ENCODE data around the gene FGF9.

DNA sequence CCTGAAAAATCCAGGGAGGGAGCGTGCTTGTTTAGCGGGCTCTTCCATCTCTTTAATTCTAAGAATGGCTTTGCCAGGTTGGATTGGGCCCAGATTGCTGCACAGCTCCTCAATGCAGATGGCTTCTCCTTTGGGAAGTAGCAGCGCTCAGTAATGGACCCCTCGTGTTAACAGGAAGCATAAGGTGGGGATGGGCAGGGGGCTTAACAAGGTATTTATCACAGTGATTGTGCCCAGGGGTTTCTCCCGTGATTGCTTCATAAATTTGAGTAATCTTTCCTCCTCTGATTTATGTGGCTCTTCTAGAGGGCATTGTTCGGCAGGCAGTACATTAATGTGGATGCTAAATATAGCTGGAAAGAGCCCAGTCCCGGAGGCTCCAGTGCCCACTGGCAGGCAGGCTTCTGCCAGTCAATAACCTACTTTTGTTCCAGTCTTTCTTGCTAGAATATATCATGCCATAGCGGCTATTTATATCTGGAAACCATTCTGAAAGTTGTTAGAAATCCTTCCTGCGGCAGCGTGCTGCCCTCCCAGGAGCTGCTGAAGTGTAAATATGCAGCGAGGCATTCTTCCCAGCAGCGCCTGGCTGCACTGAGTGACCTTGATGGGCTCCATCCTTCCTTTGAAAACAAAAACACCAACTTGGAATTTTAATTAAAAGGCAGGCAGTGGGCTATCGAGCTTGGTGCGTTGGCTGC lies 65.0 kb downstream of the FGF9 start:
- TF ChIP-seq, protein P1, sequence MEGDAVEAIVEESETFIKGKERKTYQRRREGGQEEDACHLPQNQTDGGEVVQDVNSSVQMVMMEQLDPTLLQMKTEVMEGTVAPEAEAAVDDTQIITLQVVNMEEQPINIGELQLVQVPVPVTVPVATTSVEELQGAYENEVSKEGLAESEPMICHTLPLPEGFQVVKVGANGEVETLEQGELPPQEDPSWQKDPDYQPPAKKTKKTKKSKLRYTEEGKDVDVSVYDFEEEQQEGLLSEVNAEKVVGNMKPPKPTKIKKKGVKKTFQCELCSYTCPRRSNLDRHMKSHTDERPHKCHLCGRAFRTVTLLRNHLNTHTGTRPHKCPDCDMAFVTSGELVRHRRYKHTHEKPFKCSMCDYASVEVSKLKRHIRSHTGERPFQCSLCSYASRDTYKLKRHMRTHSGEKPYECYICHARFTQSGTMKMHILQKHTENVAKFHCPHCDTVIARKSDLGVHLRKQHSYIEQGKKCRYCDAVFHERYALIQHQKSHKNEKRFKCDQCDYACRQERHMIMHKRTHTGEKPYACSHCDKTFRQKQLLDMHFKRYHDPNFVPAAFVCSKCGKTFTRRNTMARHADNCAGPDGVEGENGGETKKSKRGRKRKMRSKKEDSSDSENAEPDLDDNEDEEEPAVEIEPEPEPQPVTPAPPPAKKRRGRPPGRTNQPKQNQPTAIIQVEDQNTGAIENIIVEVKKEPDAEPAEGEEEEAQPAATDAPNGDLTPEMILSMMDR (IDR thresholded peaks at IDR 0.05) = no peak
- TF ChIP-seq ZFX (IDR thresholded peaks at IDR 0.05; ENCODE audit: borderline replicate concordance) = no peak
